GM12878 (cell line): Measurements from ENCODE around the gene TOE1. TPM values are rescaled to one million over a fixed set of nuclear protein-coding genes. Genes with fewer than 3 reads are reported as not detected.

ENCODE experiments used
- ATF2 ChIP-seq: IDR thresholded peaks from 2 replicates; pipeline ENCODE4 v1.6.1; 2012; ENCODE audit warnings: low read length, inconsistent platforms
- BCL3 ChIP-seq: IDR thresholded peaks from 2 replicates; pipeline ENCODE4 v1.6.1; 2011; ENCODE audit warnings: borderline replicate concordance, low read depth, mild to moderate bottlenecking, moderate library complexity, low read length; ENCODE audit not compliant: insufficient read depth, poor library complexity, severe bottlenecking
- BMI1 ChIP-seq: fragments of 450-650 bp; IDR thresholded peaks from 2 replicates; pipeline ENCODE4 v1.6.1; 2016; ENCODE audit warnings: mild to moderate bottlenecking, moderate library complexity, borderline replicate concordance
- CBFB ChIP-seq: IDR thresholded peaks from 2 replicates; pipeline ENCODE4 v1.6.1; 2016; ENCODE audit warnings: antibody characterized with exemption, low read depth
- CREB1 ChIP-seq: IDR thresholded peaks from 2 replicates; pipeline ENCODE4 v1.6.1; 2012; ENCODE audit warnings: low read depth, mild to moderate bottlenecking, inconsistent platforms
- HSF1 ChIP-seq: fragments of 150-350 bp; IDR thresholded peaks from 2 replicates; pipeline ENCODE4 v1.6.1; 2014; ENCODE audit warnings: mild to moderate bottlenecking, low read depth, low read length
- IKZF2 ChIP-seq, 2 experiments: fragments of 450-650 bp; IDR thresholded peaks; 2 replicates each; pipeline ENCODE4 v1.6.1; 2017; ENCODE audit warnings: mild to moderate bottlenecking in 2 of 2, moderate library complexity in 2 of 2
- MTA3 ChIP-seq: IDR thresholded peaks from 2 replicates; pipeline ENCODE4 v1.6.1; 2012; ENCODE audit warnings: low read length, inconsistent platforms, borderline replicate concordance
- PAX8 ChIP-seq: fragments of 450-650 bp; IDR thresholded peaks from 2 replicates; pipeline ENCODE4 v1.6.1; 2017; ENCODE audit warnings: mild to moderate bottlenecking, moderate library complexity
- RELB ChIP-seq: fragments of 450-650 bp; IDR thresholded peaks from 2 replicates; pipeline ENCODE4 v1.6.1; 2017; ENCODE audit warnings: low read depth, mild to moderate bottlenecking, moderate library complexity
- STAT3 ChIP-seq: IDR thresholded peaks from 2 replicates; pipeline ENCODE4 v1.6.1; 2011; ENCODE audit warnings: low read depth, low read length, improper control_type of control experiment
- TARDBP ChIP-seq: IDR thresholded peaks from 2 replicates; pipeline ENCODE4 v1.6.1; 2016; ENCODE audit warnings: borderline replicate concordance
- TCF12 ChIP-seq: IDR thresholded peaks from 2 replicates; pipeline ENCODE4 v1.6.1; 2011; ENCODE audit warnings: low read depth, mild to moderate bottlenecking, low read length
- ZNF217 ChIP-seq: fragments of 450-650 bp; IDR thresholded peaks from 2 replicates; pipeline ENCODE4 v1.6.1; 2017; ENCODE audit warnings: antibody characterized with exemption, mild to moderate bottlenecking
- ZSCAN29 ChIP-seq: fragments of 450-650 bp; IDR thresholded peaks from 2 replicates; pipeline ENCODE4 v1.6.1; 2017; ENCODE audit warnings: mild to moderate bottlenecking, moderate library complexity
- polyA plus RNA-seq, 11 experiments: library from polyadenylated mRNA; depleted of rRNA in 4 of 11; unstranded in 6 of 11; stranded (reverse) in 5 of 11; fragments of >200 nt; fragmentation: Nextera tagmentation in 4 of 11; fragmentation: Illumina TruSeq in 1 of 11; extraction: Ambion mirVana in 4 of 11; extraction: Trizol in 1 of 11; gene quantifications; 1 replicate in 1 of 11; 2 replicates in 10 of 11; pipeline versions ENCODE4 v1.2.1 to v1.2.3, GENCODE V29; 2011 to 2016; ENCODE audit warnings: inconsistent platforms in 2 of 11, missing spikeins in 2 of 11, low read depth in 1 of 11
- total RNA-seq, 4 experiments: library from RNA; depleted of rRNA in 3 of 4; stranded (reverse); fragments of >200 nt in 3 of 4; fragmentation: Illumina TruSeq in 1 of 4; extraction: Trizol in 1 of 4; gene quantifications; 2 replicates each; pipeline versions ENCODE4 v1.2.1 to v1.2.3, GENCODE V29; 2013 to 2021
- TF ChIP-seq, protein P1 (sequence below): fragments of 450-650 bp; IDR thresholded peaks from 2 replicates; pipeline ENCODE4 v1.6.1; 2017; ENCODE audit warnings: mild to moderate bottlenecking, low read depth, inconsistent platforms; ENCODE audit not compliant: poor library complexity, severe bottlenecking
- TF ChIP-seq, protein P2 (sequence below): fragments of 450-650 bp; IDR thresholded peaks from 2 replicates; pipeline ENCODE4 v1.6.1; 2017; ENCODE audit warnings: antibody characterized with exemption, mild to moderate bottlenecking, moderate library complexity
- TF ChIP-seq, protein P3 (sequence below): IDR thresholded peaks from 2 replicates; pipeline ENCODE4 v1.6.1; 2012; ENCODE audit warnings: low read depth, low read length, improper control_type of control experiment

TOE1 gene
- total and polyA plus RNA-seq, 10 of the 15 experiments (the other 5 are each of a cell fraction or from before 2014, with no cell fraction given): 22.7 to 38.0 (median 33.3) TPM

GRCh38 chr1:45339789-45340558 lies at the start of gene TOE1, which contains the start of gene MUTYH (continued):
- TF ChIP-seq RELB (peak; percentile 56), TARDBP (0 out of 2 replicates have a peak, but pooled peaks have one; percentile 22), ZNF217 (no peak), HSF1 (no peak), CREB1 (peak; percentile 74), MTA3 (no peak), CBFB (peak; percentile 64; the same call in 1 of the 2 replicates), TCF12 (no peak), BCL3 (no peak), IKZF2 (IDR thresholded peaks at IDR 0.05) (peak in 1 of 2 experiments; percentile 54; a peak in 1 of 4 replicates), PAX8 (no peak), ZSCAN29 (no peak), BMI1 (no peak), STAT3 (no peak), ATF2 (no peak)
- TF ChIP-seq, protein P1, sequence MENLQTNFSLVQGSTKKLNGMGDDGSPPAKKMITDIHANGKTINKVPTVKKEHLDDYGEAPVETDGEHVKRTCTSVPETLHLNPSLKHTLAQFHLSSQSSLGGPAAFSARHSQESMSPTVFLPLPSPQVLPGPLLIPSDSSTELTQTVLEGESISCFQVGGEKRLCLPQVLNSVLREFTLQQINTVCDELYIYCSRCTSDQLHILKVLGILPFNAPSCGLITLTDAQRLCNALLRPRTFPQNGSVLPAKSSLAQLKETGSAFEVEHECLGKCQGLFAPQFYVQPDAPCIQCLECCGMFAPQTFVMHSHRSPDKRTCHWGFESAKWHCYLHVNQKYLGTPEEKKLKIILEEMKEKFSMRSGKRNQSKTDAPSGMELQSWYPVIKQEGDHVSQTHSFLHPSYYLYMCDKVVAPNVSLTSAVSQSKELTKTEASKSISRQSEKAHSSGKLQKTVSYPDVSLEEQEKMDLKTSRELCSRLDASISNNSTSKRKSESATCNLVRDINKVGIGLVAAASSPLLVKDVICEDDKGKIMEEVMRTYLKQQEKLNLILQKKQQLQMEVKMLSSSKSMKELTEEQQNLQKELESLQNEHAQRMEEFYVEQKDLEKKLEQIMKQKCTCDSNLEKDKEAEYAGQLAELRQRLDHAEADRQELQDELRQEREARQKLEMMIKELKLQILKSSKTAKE: no peak
- TF ChIP-seq, protein P2, sequence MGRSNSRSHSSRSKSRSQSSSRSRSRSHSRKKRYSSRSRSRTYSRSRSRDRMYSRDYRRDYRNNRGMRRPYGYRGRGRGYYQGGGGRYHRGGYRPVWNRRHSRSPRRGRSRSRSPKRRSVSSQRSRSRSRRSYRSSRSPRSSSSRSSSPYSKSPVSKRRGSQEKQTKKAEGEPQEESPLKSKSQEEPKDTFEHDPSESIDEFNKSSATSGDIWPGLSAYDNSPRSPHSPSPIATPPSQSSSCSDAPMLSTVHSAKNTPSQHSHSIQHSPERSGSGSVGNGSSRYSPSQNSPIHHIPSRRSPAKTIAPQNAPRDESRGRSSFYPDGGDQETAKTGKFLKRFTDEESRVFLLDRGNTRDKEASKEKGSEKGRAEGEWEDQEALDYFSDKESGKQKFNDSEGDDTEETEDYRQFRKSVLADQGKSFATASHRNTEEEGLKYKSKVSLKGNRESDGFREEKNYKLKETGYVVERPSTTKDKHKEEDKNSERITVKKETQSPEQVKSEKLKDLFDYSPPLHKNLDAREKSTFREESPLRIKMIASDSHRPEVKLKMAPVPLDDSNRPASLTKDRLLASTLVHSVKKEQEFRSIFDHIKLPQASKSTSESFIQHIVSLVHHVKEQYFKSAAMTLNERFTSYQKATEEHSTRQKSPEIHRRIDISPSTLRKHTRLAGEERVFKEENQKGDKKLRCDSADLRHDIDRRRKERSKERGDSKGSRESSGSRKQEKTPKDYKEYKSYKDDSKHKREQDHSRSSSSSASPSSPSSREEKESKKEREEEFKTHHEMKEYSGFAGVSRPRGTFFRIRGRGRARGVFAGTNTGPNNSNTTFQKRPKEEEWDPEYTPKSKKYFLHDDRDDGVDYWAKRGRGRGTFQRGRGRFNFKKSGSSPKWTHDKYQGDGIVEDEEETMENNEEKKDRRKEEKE: no peak
- TF ChIP-seq, protein P3, sequence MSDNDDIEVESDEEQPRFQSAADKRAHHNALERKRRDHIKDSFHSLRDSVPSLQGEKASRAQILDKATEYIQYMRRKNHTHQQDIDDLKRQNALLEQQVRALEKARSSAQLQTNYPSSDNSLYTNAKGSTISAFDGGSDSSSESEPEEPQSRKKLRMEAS: peak; percentile 20
